Ovary (tissue), 9 donors: ENCODE measurements around the gene RFFL. TPM values are rescaled to one million over a fixed set of nuclear protein-coding genes. Genes with fewer than 3 reads are reported as not detected.

ENCODE experiments used
- DNase-seq, 5 donors: peaks; one replicate each; pipeline ENCODE4 v3.0.0-alpha.2; 2019 to 2020
- H3K27ac ChIP-seq, 2 donors: fragments of 200-600 bp; one replicate each; pipeline versions ENCODE4 v1.5.1 to v1.8.0; 2019 to 2022
- H3K27me3 ChIP-seq: fragments of 200-600 bp; one replicate; pipeline ENCODE4 v1.8.0; 2022
- H3K36me3 ChIP-seq: fragments of 200-600 bp; sonication (generic); one replicate; pipeline ENCODE4 v1.5.1; 2019
- H3K4me1 ChIP-seq: one replicate; pipeline ENCODE4 v1.8.1; 2013; ENCODE audit warnings: mild to moderate bottlenecking, moderate library complexity; ENCODE audit not compliant: insufficient read depth
- H3K4me3 ChIP-seq: fragments of 200-600 bp; sonication (generic); one replicate; pipeline ENCODE4 v1.5.1; 2017
- H3K9me3 ChIP-seq, 2 donors: fragments of 200-600 bp in 1 of 2; sonication (generic) in 1 of 2; one replicate each; pipeline versions ENCODE4 v1.5.1 to v1.8.1; 2013 to 2019; ENCODE audit warnings: mild to moderate bottlenecking in 1 of 2, moderate library complexity in 1 of 2
- EP300 ChIP-seq: sonication (generic); formaldehyde crosslinking; IDR thresholded peaks from one replicate; pipeline ENCODE4 v1.6.1; 2017; ENCODE audit warnings: antibody characterized with exemption
- POLR2A ChIP-seq: fragments of 450-650 bp; IDR thresholded peaks from one replicate; pipeline ENCODE4 v1.6.1; 2017; ENCODE audit warnings: antibody characterized with exemption, mild to moderate bottlenecking, moderate library complexity
- WGBS, 3 donors: extraction: QIAGEN DNeasy Blood & Tissue Kit in 1 of 3; methylation state at CpG; one replicate each; pipeline versions ENCODE4 v1.1.5 to v1.1.7; 2013 to 2017; 5-methylcytosine and 5-hydroxymethylcytosine counted together
- intact Hi-C, 4 donors: fragments of 100-400 bp; cut with DNase I; formaldehyde crosslinking; loops; one replicate each; pipeline versions ENCODE4 v1.11.0 to v1.15.1; 2022 to 2023
- polyA plus RNA-seq, 2 donors: library from polyadenylated mRNA; stranded (reverse); fragments of 200-250 nt in 1 of 2; fragments of 350-450 nt in 1 of 2; fragmentation: Illumina TruSeq in 1 of 2; extraction: RNeasy Lipid Tissue Mini Kit (QIAGEN cat#74804) in 1 of 2; gene quantifications; one replicate each; pipeline ENCODE4 v1.2.3, GENCODE V29; 2013 to 2014
- total RNA-seq, 7 donors: library from RNA; depleted of rRNA in 2 of 7; stranded (reverse); fragments of >200 nt in 2 of 7; fragmentation: NEBNext Ultra II Directional in 3 of 7; extraction: Animal tissue kit (Norgen Biotek cat#: 25700) in 3 of 7; gene quantifications; one replicate each; pipeline versions ENCODE4 v1.1.0 to v1.2.4, GENCODE V29; 2016 to 2023
- TF ChIP-seq, protein P1 (sequence below), 3 donors: fragments of 450-650 bp in 2 of 3; fragments of 200-600 bp in 1 of 3; IDR thresholded peaks; one replicate each; pipeline versions ENCODE4 v1.5.1 to v1.8.0; 2016 to 2022; ENCODE audit warnings: antibody characterized with exemption in 3 of 3, mild to moderate bottlenecking in 1 of 3
- donor health status: DM: no; HTN: no; CAD: no; lungs with moderate emphysema.
- donor health status: DM: no; HTN: no; CAD: no.
- donor health status: Bipolar disorder and iron deficiency.
- donor health status: DM: yes; HTN: yes; CAD: no.
- donor health status: DM: no; HTN: no; CAD: no.
- donor health status: DM: yes; HTN: yes; CAD: no.

The RFFL gene
- total and polyA plus RNA-seq, 9 donors: 6.3 to 23.9 (median 18.5) TPM

DNA sequence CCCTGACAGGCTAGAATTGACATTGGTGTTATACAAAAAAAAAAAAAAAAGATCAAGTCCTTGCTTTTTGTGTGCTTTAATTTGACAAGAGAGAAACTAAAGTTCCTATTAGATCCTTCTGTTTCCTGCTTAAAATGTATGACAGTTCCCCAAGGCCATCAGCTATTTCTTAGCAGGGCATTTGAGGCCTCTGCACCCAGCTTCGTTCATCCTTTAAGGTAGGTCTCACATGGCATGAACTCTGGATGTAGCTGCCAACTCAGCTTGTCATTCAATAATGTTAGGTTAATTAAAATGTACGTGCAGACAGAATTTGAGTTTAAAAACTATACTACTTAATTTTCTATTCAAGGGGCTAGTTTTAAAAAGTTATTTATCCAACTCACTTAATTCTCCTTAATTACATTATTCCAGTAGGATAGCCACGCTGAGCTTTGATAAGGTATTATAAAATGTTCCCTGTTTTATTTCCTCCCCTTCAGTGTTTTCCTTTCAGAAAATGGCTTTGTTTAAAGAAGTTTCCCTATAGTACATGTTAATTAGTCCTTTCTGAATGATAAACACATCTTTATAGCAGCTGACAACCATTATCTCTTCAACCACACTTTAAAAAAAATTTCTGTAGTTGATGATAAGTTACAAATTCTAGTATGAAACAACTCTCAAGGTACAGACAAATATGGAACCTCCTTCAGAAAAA is 1.2 kb upstream of the RFFL start:
- WGBS, 3 donors: 56 to 65% (median 59%) methylated on average over 3 of the region's 3 CpGs
- intact Hi-C loops: loop anchor here in 1 of 4 donors (10.0 kb wide), 1 partner anchor 50 kb away; no protein-coding TSS in a partner anchor
- Histone ChIP-seq H3K36me3 (no peaks in the 10 kb centered on the region), H3K4me3 (no peak overlapping the region), H3K27ac (no peak overlapping the region), H3K27me3 (no peaks in the 10 kb centered on the region), H3K4me1 (no peaks in the 10 kb centered on the region), H3K9me3 (no peaks in the 10 kb centered on the region)
- DNase-seq: no peak
- TF ChIP-seq, protein P1, sequence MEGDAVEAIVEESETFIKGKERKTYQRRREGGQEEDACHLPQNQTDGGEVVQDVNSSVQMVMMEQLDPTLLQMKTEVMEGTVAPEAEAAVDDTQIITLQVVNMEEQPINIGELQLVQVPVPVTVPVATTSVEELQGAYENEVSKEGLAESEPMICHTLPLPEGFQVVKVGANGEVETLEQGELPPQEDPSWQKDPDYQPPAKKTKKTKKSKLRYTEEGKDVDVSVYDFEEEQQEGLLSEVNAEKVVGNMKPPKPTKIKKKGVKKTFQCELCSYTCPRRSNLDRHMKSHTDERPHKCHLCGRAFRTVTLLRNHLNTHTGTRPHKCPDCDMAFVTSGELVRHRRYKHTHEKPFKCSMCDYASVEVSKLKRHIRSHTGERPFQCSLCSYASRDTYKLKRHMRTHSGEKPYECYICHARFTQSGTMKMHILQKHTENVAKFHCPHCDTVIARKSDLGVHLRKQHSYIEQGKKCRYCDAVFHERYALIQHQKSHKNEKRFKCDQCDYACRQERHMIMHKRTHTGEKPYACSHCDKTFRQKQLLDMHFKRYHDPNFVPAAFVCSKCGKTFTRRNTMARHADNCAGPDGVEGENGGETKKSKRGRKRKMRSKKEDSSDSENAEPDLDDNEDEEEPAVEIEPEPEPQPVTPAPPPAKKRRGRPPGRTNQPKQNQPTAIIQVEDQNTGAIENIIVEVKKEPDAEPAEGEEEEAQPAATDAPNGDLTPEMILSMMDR (IDR thresholded peaks at IDR 0.05): no peak
- TF ChIP-seq POLR2A: no peak

DNA sequence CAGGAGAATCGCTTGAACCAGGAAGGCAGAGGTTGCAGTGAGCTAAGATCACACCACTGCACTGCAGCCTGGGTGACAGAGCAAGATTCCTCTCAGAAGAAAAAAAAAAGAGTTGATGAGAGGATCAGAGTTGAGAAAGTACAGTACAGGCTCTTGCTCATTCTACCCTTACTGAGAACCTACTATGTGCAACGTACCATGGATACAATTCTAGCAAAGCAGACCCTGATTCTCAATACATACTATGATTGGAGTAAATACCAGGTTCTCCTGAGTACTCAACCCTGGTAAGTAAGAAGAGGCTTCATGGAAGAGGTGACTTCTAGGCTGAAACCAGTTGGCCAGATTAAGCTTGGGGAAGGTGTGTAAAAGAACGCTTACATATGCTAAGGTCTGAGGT is 1.2 kb downstream of the RFFL start:
- H3K4me3 ChIP-seq: no peak overlapping the region
- H3K27ac ChIP-seq: no peak overlapping the region
- intact Hi-C loops: loop anchor here in 1 of 4 donors (10.0 kb wide), 1 partner anchor 48 kb away; no protein-coding TSS in a partner anchor
- no peak for DNase-seq
- H3K36me3 ChIP-seq: no peaks in the 10 kb centered on the region
- no peaks in the 10 kb centered on the region for H3K4me1 ChIP-seq
- TF ChIP-seq POLR2A (no peak), EP300 (no peak)
- TF ChIP-seq, protein P1 (IDR thresholded peaks at IDR 0.05): no peak
- WGBS, 3 donors: 95 to 100% (median 97%) methylated on average over 3 of the region's 3 CpGs
- no peaks in the 10 kb centered on the region for H3K27me3 ChIP-seq
- H3K9me3 ChIP-seq: no peaks in the 10 kb centered on the region

DNA sequence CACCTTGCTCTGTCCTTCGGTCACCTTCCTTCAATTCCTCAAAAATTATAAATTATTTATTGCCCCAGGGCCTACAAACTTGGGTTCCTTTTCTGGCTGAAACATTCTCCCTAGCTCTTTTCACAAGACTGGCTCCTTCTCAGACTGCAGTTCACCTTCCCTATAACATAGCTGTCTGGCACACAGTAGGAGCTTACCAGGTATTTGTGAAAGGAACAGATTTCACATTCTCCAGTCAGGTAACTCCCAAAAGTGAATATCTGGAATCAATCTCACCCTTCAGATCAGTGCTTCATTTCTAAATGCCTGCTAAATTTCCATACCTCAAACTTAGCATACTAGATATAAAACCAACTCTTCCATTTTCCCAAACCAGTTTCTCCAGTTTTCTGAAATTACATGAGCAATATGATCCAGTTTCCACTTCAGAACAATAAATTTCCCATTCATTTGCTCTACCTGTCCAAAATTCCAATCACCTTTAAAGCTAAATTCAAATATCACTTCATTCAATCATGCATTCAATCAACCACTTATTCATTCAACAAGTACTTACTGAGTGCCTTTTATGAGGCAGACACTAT is 6.1 kb downstream of the RFFL start:
- 93 to 100% (median 98%) methylated on average over 1 of the region's 1 CpG for WGBS, 3 donors
- DNase-seq: no peak
- Histone ChIP-seq H3K36me3 (no peaks in the 10 kb centered on the region), H3K27ac (no peak overlapping the region), H3K9me3 (no peaks in the 10 kb centered on the region), H3K27me3 (no peaks in the 10 kb centered on the region), H3K4me1 (no peaks in the 10 kb centered on the region), H3K4me3 (no peak overlapping the region)
- intact Hi-C loops: no loop called here
- TF ChIP-seq, protein P1 (IDR thresholded peaks at IDR 0.05): no peak
- TF ChIP-seq POLR2A (no peak), EP300 (no peak)

DNA sequence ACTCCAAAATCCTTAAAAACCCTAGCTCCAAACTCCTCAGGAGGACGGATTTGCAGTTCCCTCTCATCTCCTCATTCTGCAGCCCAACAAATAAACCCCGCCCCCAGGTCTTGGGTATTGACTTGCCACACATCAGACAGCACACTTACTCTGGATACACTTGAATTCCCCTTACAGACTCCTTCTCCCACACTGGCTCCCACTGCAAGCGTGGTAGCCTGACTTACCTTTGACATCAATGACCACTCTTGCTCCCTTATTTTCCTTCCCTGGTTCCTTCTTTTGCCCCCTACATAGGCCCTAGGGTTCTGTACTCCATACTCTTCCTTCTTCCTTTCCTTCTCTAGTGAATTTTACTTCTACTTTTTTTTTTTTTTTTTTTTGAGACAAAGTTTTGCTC is 7.5 kb downstream of the RFFL start:
- DNase-seq: no peak
- intact Hi-C loops: no loop called here
- Histone ChIP-seq H3K27ac (no peak overlapping the region), H3K9me3 (no peaks in the 10 kb centered on the region), H3K36me3 (no peaks in the 10 kb centered on the region), H3K4me1 (no peaks in the 10 kb centered on the region), H3K4me3 (no peak overlapping the region), H3K27me3 (no peaks in the 10 kb centered on the region)
- TF ChIP-seq, protein P1 (IDR thresholded peaks at IDR 0.05): no peak
- TF ChIP-seq POLR2A (no peak), EP300 (no peak)
- WGBS, 3 donors: 90 to 93% (median 91%) methylated on average over 3 of the region's 3 CpGs
